Subcutaneous abdominal adipose tissue (tissue), 5 donors: ENCODE data around the gene IRF5.

Source experiments
- H3K27ac ChIP-seq: one replicate; pipeline ENCODE4 v1.7.0; 2013; ENCODE audit warnings: low read depth, mild to moderate bottlenecking, inconsistent platforms, low read length, moderate library complexity
- H3K27me3 ChIP-seq, 5 donors: one replicate each; pipeline ENCODE4 v1.7.0; 2013; ENCODE audit warnings: low read length in 5 of 5, inconsistent platforms in 1 of 5; ENCODE audit not compliant: control insufficient read depth in 5 of 5, insufficient read depth in 4 of 5
- H3K36me3 ChIP-seq, 5 donors: one replicate each; pipeline ENCODE4 v1.7.0; 2013; ENCODE audit warnings: low read length in 5 of 5; ENCODE audit not compliant: control insufficient read depth in 5 of 5, insufficient read depth in 5 of 5
- H3K4me1 ChIP-seq, 5 donors: one replicate each; pipeline ENCODE4 v1.7.0; 2013; ENCODE audit warnings: low read length in 5 of 5, mild to moderate bottlenecking in 3 of 5, moderate library complexity in 1 of 5; ENCODE audit not compliant: control insufficient read depth in 5 of 5, insufficient read depth in 5 of 5
- H3K4me3 ChIP-seq, 5 donors: one replicate each; pipeline ENCODE4 v1.7.0; 2013; ENCODE audit warnings: low read length in 5 of 5, low read depth in 1 of 5
- H3K9ac ChIP-seq, 5 donors: one replicate each; pipeline ENCODE4 v1.7.0; 2013; ENCODE audit warnings: low read length in 5 of 5, mild to moderate bottlenecking in 4 of 5, moderate library complexity in 3 of 5
- H3K9me3 ChIP-seq, 5 donors: one replicate each; pipeline ENCODE4 v1.7.0; 2013; ENCODE audit warnings: low read length in 5 of 5; ENCODE audit not compliant: control insufficient read depth in 5 of 5
- donor health status: healthy.
- donor health status: healthy.
- donor health status: healthy.
- donor health status: healthy.
- donor health status: healthy.

Gene IRF5

DNA sequence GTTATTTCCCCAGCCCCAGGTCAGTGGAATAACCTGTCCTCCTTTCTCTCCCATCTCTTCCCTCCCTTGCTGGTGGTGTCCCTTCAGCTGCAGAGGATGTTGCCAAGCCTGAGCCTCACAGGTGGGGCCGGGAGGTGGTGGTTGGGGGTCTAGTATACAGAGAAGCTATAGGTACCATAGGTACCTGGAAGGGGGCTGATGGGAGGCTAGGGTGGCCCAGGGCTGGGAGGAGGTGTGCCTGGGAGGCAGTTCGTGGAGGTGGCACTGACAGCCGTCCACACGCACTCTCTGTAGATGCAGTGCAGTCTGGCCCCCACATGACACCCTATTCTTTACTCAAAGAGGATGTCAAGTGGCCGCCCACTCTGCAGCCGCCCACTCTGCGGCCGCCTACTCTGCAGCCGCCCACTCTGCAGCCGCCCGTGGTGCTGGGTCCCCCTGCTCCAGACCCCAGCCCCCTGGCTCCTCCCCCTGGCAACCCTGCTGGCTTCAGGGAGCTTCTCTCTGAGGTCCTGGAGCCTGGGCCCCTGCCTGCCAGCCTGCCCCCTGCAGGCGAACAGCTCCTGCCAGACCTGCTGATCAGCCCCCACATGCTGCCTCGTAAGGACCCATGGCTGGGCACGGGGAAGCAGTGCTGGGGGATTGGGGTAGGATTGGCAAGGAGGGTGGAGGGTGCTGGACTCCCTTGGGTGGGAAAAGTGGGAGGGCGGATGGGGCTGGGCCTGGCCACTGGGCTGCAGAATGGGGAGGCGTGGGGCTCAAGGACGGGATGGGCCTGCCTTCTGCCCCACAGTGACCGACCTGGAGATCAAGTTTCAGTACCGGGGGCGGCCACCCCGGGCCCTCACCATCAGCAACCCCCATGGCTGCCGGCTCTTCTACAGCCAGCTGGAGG is 9.5 kb downstream of the IRF5 start:
- Histone ChIP-seq H3K9ac (no peak overlapping the region), H3K4me3 (no peak overlapping the region), H3K9me3 (no peaks in the 10 kb centered on the region), H3K36me3 (peaks cover 3 to 34% (median 6%) of the 10 kb centered on the region in 5 donors), H3K27me3 (no peaks in the 10 kb centered on the region), H3K27ac (no peak overlapping the region), H3K4me1 (peaks cover 0 to 21% (median 19%) of the 10 kb centered on the region in 5 donors)

- Histone ChIP-seq H3K9ac (no peak overlapping the region), H3K27me3 (no peaks in the 10 kb centered on the region), H3K4me3 (no peak overlapping the region), H3K36me3 (peaks cover 4 to 40% (median 12%) of the 10 kb centered on the region in 5 donors), H3K27ac (no peak overlapping the region), H3K9me3 (no peaks in the 10 kb centered on the region), H3K4me1 (peaks cover 0 to 21% (median 19%) of the 10 kb centered on the region in 5 donors)
Measured at GRCh38 chr7:128947854-128948253, 10.1 kb downstream of the IRF5 start.

DNA sequence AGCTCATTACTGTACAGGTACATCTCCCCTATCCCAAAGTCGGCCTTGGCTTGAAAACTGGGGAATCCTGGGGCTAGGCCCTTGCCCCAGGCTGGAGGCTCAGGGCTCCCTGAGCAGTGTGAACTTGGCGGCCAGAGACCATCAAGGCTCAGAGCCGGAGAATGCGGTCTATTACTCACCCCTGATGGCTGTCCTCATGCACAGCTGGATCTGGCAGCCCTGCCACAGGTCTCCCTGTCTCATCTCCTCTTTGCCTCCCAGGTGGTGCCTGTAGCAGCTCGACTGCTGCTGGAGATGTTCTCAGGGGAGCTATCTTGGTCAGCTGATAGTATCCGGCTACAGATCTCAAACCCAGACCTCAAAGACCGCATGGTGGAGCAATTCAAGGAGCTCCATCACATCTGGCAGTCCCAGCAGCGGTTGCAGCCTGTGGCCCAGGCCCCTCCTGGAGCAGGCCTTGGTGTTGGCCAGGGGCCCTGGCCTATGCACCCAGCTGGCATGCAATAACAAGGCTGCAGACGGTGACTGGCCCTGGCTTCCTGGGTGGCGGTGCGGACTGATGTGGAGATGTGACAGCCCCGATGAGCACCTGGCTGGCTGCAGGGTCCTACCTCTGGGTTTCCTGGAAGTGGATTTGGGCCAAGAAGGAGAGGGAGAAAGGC is 10.7 kb downstream of the IRF5 start:
- Histone ChIP-seq H3K4me1 (peaks cover 0 to 21% (median 19%) of the 10 kb centered on the region in 5 donors), H3K4me3 (no peak overlapping the region), H3K9ac (no peak overlapping the region), H3K9me3 (no peaks in the 10 kb centered on the region), H3K27ac (peak overlapping the region; percentile 10), H3K36me3 (peaks cover 9 to 46% (median 16%) of the 10 kb centered on the region in 5 donors), H3K27me3 (no peaks in the 10 kb centered on the region)

DNA sequence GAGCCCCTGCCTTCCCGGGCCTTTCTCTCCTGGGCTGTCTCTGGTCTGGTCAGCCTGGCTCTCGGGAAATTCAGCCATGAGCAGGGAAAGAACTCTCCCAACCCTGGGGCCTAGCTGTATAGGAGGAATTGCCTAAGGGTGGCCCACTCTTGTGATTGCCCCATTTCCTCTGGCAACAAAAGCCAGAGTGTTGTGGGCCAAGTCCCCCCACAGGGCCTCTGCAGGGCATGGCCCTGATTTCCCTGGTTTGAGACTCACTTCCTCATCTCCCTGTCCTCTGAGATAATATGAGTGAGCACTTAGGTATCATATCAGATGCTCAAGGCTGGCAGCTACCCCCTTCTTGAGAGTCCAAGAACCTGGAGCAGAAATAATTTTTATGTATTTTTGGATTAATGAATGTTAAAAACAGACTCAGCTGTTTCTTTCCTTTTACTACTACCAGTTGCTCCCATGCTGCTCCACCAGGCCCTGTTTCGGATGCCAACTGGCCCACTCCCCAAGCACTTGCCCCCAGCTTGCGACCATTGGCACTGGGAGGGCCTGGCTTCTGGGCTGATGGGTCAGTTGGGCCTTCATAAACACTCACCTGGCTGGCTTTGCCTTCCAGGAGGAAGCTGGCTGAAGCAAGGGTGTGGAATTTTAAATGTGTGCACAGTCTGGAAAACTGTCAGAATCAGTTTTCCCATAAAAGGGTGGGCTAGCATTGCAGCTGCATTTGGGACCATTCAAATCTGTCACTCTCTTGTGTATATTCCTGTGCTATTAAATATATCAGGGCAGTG is 11.4 kb downstream of the IRF5 start:
- peak overlapping the region; percentile 10 for H3K27ac ChIP-seq
- no peak overlapping the region for H3K4me3 ChIP-seq
- no peaks in the 10 kb centered on the region for H3K9me3 ChIP-seq
- peaks cover 13 to 53% (median 23%) of the 10 kb centered on the region in 5 donors for H3K36me3 ChIP-seq
- no peaks in the 10 kb centered on the region for H3K27me3 ChIP-seq
- H3K9ac ChIP-seq, result no peak overlapping the region
- H3K4me1 ChIP-seq, result peaks cover 0 to 21% (median 18%) of the 10 kb centered on the region in 5 donors

GRCh38 chr7:128951296-128951695 is 13.6 kb downstream of the IRF5 start:
- no peak overlapping the region for H3K27ac ChIP-seq
- H3K9me3 ChIP-seq, result no peaks in the 10 kb centered on the region
- peaks cover 25 to 63% (median 42%) of the 10 kb centered on the region in 5 donors for H3K36me3 ChIP-seq
- no peak overlapping the region for H3K4me3 ChIP-seq
- H3K9ac ChIP-seq, result no peak overlapping the region
- H3K27me3 ChIP-seq, result no peaks in the 10 kb centered on the region
- H3K4me1 ChIP-seq, result peaks cover 0 to 16% (median 11%) of the 10 kb centered on the region in 5 donors

GRCh38 chr7:128954150-128954549 is 16.4 kb downstream of the IRF5 start:
- Histone ChIP-seq H3K27me3 (no peaks in the 10 kb centered on the region), H3K4me3 (no peak overlapping the region), H3K9me3 (no peaks in the 10 kb centered on the region), H3K4me1 (peaks cover 0 to 2% (median under 1%) of the 10 kb centered on the region in 5 donors), H3K36me3 (peaks cover 36 to 69% (median 61%) of the 10 kb centered on the region in 5 donors), H3K9ac (no peak overlapping the region), H3K27ac (no peak overlapping the region)

DNA sequence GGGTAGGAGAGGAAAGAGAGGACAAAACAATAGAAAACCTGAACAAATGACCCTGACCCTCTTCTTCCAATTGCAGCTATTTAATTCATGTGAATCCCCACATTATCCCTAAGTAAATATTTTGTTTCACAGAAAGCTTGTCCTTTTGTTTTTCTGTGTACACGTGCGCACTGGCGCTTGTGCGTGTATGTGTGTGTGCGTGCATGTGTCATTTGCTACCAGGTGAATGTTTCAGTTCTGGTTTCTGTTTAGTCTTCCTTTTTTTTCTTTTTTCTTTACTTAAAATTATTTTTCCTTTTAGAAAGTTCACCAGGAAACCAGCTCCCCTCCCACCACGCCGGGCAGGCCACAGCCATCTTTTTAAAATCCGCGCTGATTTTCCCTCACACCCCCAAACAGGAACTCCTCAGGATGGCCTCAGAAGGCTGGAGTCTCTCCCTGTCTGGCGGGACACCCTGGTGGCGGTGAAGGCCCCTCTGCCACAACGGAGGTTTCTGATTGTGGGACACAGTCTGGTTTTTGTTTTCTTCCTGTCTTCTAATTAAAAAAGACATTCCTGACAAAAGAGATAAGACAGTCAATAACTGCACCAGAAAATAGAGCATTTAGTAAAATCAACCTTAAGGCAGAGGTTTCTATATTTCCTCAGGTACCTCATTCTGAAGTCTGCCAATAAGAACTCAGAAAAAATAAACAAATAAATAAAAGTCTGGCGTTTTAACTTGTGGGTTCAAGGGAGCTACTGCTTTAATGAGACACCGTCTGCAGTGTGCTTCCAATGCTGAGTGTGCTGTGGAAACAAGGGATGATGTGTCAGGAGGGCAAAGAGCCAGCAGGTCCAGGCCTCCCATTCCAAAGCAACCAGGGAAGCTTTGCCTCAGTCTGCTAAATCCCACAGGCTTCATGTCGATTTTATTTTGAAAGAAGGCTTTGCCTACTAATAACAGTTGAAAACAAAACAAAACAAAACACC is 17.4 kb downstream of the IRF5 start:
- H3K9ac ChIP-seq, result no peak overlapping the region
- H3K4me3 ChIP-seq, result no peak overlapping the region
- peaks cover 39 to 77% (median 70%) of the 10 kb centered on the region in 5 donors for H3K36me3 ChIP-seq
- no peaks in the 10 kb centered on the region for H3K9me3 ChIP-seq
- H3K4me1 ChIP-seq, result no peaks in the 10 kb centered on the region
- H3K27ac ChIP-seq, result no peak overlapping the region
- H3K27me3 ChIP-seq, result no peaks in the 10 kb centered on the region

GRCh38 chr7:128955981-128956380 is 18.3 kb downstream of the IRF5 start:
- Histone ChIP-seq H3K36me3 (peaks cover 38 to 80% (median 71%) of the 10 kb centered on the region in 5 donors), H3K27ac (no peak overlapping the region), H3K4me3 (no peak overlapping the region), H3K9ac (no peak overlapping the region), H3K4me1 (no peaks in the 10 kb centered on the region), H3K9me3 (no peaks in the 10 kb centered on the region), H3K27me3 (no peaks in the 10 kb centered on the region)

DNA sequence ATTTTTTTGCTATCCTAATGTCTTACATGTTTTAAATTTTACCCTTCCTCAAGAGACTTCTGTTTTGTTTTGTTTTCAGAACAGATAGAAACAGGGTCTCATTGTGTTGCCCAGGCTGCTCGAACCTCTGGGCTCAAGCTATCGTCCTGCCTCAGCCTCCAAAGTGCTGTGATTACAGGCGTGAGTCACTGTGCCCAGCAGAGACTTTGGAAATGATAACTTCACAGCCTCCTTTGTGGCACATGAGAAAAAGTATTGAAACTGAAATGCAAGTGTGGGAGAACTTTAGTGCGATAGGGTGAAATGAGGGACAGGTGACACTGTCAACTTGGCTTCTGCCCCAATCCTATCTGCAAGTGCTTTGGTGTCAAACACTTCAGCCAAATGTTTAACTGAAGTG is 21.6 kb downstream of the IRF5 start:
- no peak overlapping the region for H3K9ac ChIP-seq
- peaks cover 0 to 11% (median 8%) of the 10 kb centered on the region in 5 donors for H3K4me1 ChIP-seq
- H3K9me3 ChIP-seq, result no peaks in the 10 kb centered on the region
- no peak overlapping the region for H3K4me3 ChIP-seq
- H3K36me3 ChIP-seq, result peaks cover 40 to 71% (median 58%) of the 10 kb centered on the region in 5 donors
- no peak overlapping the region for H3K27ac ChIP-seq
- H3K27me3 ChIP-seq, result no peaks in the 10 kb centered on the region
